ENCODE results near the gene MRPL48. TPM values are rescaled to one million over a fixed set of nuclear protein-coding genes. Genes with fewer than 3 reads are reported as not detected.
A peak's percentile ranks its signal among the peaks of the same experiment; 100 is the strongest.

Gene MRPL48
- total and polyA plus RNA-seq, 2 experiments from 2014 or later = 18.2 to 72.9 TPM

GRCh38 chr11:73869332-73869949 lies 81.8 kb downstream of the MRPL48 start:
- Histone ChIP-seq H3K27me3 (no peaks in the 10 kb centered on the region), H3K9me3 (ENCODE audit: low read depth) (no peaks in the 10 kb centered on the region), H3K27ac (peak overlapping the region; percentile 74), H3K4me3 (no peak overlapping the region), H3K4me1 (ENCODE audit: low read depth) (peaks cover 6% of the 10 kb centered on the region), H3K36me3 (peaks cover 13% of the 10 kb centered on the region)
- no peak for DNase-seq (ENCODE audit: low read depth in 1 of 2, low spot score in 1 of 2)
- TF ChIP-seq CTCF (IDR thresholded peaks at IDR 0.05; ENCODE audit: low read depth, low read length) = no peak

- TF ChIP-seq CTCF (IDR thresholded peaks at IDR 0.05; ENCODE audit: low read depth, low read length) = no peak
- Histone ChIP-seq H3K27ac (peak overlapping the region; percentile 8), H3K27me3 (no peaks in the 10 kb centered on the region), H3K4me1 (ENCODE audit: low read depth) (peaks cover 6% of the 10 kb centered on the region), H3K4me3 (no peak overlapping the region), H3K36me3 (peaks cover 13% of the 10 kb centered on the region), H3K9me3 (ENCODE audit: low read depth) (no peaks in the 10 kb centered on the region)
- no peak for DNase-seq (ENCODE audit: low read depth in 1 of 2, low spot score in 1 of 2)
These were observed 82.6 kb downstream of the MRPL48 start for GRCh38 chr11:73870261-73870660.

- no peak for DNase-seq (ENCODE audit: low read depth in 1 of 2, low spot score in 1 of 2)
- Histone ChIP-seq H3K27me3 (no peaks in the 10 kb centered on the region), H3K9me3 (ENCODE audit: low read depth) (no peaks in the 10 kb centered on the region), H3K36me3 (peaks cover 13% of the 10 kb centered on the region), H3K27ac (no peak overlapping the region), H3K4me1 (ENCODE audit: low read depth) (peaks cover 5% of the 10 kb centered on the region), H3K4me3 (no peak overlapping the region)
- TF ChIP-seq CTCF (IDR thresholded peaks at IDR 0.05; ENCODE audit: low read depth, low read length) = no peak
These were observed 85.2 kb downstream of the MRPL48 start for GRCh38 chr11:73872749-73873357.

- H3K27ac ChIP-seq = peak overlapping the region; percentile 94
These were observed 87.7 kb downstream of the MRPL48 start for GRCh38 chr11:73875380-73875779.

GRCh38 chr11:73875840-73876239 lies 88.2 kb downstream of the MRPL48 start:
- Histone ChIP-seq H3K4me1 (ENCODE audit: low read depth) (peaks cover 5% of the 10 kb centered on the region), H3K27ac (peak overlapping the region; percentile 94), H3K36me3 (peaks cover 13% of the 10 kb centered on the region), H3K4me3 (peak overlapping the region; percentile 48), H3K9me3 (ENCODE audit: low read depth) (no peaks in the 10 kb centered on the region), H3K27me3 (no peaks in the 10 kb centered on the region)
- no peak for TF ChIP-seq CTCF (IDR thresholded peaks at IDR 0.05; ENCODE audit: low read depth, low read length)
- no peak for DNase-seq (ENCODE audit: low read depth in 1 of 2, low spot score in 1 of 2)

More at GRCh38 chr11:73875380-73875779, 87.7 kb downstream of the MRPL48 start:
- Histone ChIP-seq H3K27me3 (no peaks in the 10 kb centered on the region), H3K9me3 (ENCODE audit: low read depth) (no peaks in the 10 kb centered on the region), H3K36me3 (peaks cover 13% of the 10 kb centered on the region), H3K4me1 (ENCODE audit: low read depth) (peaks cover 5% of the 10 kb centered on the region), H3K4me3 (peak overlapping the region; percentile 48)
- TF ChIP-seq CTCF (IDR thresholded peaks at IDR 0.05; ENCODE audit: low read depth, low read length) = no peak
- DNase-seq (ENCODE audit: low read depth in 1 of 2, low spot score in 1 of 2) = no peak

Data from cardiac muscle cell (in vitro differentiated cells and primary cell).